ENCODE results near the gene NR1D1.

Gene NR1D1

DNA sequence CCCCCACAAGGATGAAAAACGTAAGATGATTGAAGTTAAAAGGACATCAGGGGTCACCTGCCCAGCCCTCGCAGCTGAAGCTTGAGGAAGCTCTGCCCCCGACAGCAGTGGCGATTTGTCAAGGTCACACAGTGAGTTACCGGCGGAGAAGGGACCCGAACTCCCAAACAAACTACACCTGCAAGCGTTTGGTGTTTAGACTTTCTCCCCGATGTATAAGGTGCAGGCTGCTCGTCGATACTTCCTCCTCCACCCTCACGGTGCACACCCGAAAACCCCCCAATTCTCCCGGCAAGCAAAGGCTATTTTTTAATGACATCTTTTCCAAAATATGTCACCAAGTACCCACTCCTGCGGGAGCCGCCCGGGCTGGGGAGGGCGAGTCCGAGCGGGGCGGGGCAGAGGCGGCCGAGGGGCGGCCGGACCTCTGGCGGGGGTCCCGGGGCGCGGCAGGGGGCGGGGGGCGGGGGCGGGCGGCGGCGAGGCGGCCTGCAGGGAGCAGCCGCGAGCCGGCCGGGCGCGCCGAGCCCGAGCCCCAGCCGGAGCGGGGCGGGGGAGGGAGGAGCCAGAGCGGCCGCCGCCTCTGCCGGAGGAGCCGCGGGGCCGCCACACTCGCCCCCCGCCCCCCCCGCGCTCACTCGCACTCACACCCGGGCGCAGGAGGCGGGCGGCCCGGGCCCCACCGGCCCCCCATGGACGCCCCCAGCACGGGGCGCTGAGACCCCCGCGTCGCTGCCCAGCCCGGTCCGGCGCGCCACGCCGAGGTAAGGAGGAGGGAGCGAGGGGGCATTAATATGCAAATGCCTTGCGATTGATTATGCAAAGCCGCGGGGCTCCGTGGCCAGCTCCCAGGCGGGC lies 37.8 kb downstream of the NR1D1 start, which contains the start of gene THRA:
Gene THRA, plus strand, starts transcription at position 637 of the 858 bp plus-strand sequence. CDS start 11,524 bp downstream, outside the sequence.
- DNase-seq (ENCODE audit: low spot score): peak; percentile 92

DNA sequence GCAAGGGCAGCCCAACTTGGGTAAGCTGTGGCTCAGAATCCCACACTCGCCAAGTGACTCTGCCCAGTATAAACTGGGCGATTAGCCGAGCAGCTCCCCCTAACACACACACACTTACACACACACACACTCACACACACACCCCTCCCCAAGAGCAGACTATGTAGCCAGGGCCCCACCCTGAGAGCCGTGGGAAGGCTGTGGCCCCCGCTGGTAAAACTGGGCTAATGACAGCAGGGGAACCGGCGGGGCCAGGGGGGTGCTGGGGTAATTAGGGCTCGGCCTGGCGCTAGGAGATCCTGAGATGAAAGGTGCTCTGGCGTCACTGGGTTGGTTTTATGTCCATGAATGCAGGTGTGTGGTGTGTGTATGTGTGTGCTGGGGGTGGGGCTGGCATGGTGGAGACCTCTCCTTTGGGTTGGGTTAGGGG lies 38.8 kb downstream of the NR1D1 start:
- no peak for DNase-seq (ENCODE audit: low spot score)

- no peak for DNase-seq (ENCODE audit: low spot score)
These were observed 39.3 kb downstream of the NR1D1 start for GRCh38 chr17:40060887-40061608.

DNA sequence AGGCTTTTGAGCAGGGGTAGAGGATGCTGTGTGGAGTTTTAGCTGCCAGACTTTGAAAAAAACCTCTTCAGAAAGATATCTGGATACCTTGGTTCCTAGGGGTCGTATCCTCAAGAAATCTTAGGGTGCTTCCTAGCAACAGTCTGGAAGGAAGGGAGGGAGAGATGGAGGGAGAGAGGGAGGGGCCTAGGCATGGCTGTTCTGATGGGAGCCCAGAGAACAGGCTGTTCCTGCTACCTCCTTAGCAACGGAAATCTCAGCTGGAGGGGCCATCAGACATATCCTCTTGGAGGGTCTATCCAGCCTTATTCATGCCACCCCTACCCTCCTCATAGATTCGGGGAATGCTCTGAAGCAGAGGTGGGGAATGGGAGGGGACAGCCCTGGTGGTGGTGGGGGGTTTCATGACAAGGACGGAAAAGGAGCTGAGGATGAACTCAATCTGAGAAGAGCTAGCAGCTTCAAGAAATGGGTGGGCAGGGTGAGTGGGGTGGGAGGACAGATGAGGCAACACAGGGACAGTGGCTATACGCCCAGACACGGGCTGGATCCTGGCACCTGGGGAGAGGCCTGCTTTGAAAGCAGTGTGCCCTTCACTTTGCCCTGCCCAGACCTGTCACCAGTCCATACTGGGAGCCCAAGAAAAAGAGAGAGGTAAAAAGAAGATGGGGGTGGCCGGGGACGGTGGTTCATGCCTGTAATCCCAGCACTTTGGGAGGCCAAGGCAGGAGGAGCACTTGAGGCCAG lies 40.5 kb downstream of the NR1D1 start:
- no peak for DNase-seq (ENCODE audit: low spot score)

DNA sequence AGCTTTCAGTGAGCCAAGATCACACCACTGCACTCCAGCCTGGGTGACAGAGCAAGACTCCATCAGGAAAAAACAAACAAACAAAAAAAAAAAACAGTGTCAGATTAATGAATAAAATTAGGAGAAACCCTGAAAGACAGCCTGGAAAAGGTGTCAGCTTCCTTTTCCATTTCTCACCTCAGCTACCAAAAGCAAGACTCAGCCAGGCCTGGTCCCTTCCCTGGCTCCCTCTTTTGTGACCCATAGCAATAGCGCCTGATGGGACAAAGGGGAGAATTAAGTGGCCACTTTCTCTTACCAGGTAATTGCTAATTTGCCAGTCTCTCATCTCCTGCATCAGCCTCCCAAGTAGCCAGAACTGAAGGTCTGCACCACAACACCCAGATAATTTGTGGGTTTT lies 41.5 kb downstream of the NR1D1 start:
- DNase-seq (ENCODE audit: low spot score): no peak

GRCh38 chr17:40058186-40058784 lies 42.1 kb downstream of the NR1D1 start:
- DNase-seq (ENCODE audit: low spot score): peak; percentile 39

DNA sequence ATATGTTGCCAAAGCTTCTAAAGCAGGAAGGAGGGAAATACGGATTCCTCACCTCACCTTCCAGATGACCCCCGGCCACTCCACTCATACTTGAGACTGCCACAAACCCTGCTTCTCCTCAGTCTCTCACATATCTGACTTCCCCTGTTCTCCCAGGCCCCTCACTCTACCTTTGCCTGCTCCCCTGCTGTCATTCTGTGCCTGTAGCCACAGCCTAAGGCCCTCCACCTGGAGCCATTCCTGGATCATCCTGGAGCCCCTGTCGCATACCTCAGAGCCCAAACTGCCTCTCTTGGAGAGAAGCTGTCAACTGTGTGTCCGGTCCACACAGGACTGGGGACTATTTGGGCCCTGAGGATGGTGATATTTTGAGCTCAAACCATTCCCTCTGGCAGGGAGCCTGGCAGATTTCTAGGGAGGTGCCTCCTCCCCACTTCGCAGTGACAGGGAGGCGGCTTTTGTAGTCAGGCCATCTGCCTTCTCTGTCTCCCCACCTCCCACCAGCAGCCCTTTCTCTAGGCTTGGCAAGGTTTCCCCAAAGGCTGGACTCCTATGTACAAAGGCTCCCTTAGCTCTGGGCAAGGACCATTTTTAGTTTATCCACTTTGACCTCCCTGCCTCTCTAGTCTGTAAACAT lies 43.9 kb downstream of the NR1D1 start:
- DNase-seq (ENCODE audit: low spot score): no peak
